HG02852 (cell line): ENCODE measurements around the gene RIPOR3.

Experiments
- ATAC-seq: cut with Tn5 transposase; IDR thresholded peaks from one replicate; pipeline ENCODE4 v1.9.1; 2021; ENCODE audit warnings: mild to moderate bottlenecking, moderate library complexity; ENCODE audit not compliant: unreplicated experiment

Gene RIPOR3

DNA sequence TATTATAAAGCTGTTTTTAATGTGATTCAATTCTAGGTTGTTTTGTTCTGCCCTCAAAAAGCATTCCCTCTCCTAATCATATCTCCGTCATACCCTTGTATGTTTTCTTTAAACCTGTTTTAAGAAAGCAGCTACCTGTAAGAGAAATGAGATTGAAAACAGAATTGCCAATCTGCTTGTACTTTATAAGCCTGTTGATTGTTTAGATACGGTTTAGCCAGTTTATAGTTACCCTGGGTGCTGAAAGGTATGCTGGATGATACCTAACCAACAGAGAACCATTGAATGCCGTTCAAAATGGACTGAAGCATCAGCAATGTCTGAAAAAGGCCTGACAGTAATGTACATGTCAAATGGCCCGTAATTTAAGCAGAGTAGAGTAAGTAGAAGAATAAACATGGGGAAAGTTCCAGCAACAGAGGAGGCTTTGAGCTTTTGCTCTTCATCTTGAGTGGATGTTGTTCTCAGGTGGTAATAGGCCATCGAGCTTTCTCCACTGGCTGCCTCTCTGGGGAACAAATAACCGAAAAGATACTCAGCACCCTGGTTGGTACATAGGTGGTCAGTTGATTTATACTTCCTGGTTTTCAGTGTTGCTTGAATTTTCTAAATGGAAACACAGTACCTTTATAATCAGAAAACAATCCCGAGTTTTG is 153.7 kb downstream of the RIPOR3 start:
- no peak for ATAC-seq

DNA sequence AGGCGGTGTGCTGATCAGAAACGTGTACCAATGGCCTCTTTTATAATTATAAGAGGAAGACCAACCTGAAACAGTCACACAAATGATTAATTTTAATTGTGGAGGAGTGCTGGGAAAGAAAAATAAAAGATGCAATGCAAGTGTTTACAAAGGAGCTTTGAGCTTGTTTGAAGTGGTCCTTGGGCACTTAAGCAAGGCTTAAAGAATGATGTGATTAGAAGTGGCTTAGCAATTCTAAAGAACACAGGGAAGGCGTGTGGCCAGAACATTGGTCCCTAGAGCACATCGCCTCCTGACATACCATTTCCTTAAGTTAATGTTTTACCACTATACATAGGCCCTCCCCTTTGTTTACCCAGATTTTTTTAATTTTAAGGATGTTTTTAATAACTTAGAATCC is 155.0 kb downstream of the RIPOR3 start:
- ATAC-seq, result no peak
